GM12873 (cell line): ENCODE results near the gene RAD23A.
A peak's percentile ranks its signal among the peaks of the same experiment; 100 is the strongest.

Source experiments
- CTCF ChIP-seq: IDR thresholded peaks from 2 replicates; pipeline ENCODE4 v1.5.1; 2012; ENCODE audit warnings: low read depth, mild to moderate bottlenecking, moderate library complexity, low read length, control low read depth; ENCODE audit not compliant: insufficient read depth; ENCODE audit errors: missing control alignments

The RAD23A gene

GRCh38 chr19:12955996-12956395 lies 10.3 kb downstream of the RAD23A start:
- TF ChIP-seq CTCF: no peak

- TF ChIP-seq CTCF: no peak
These were observed 11.1 kb downstream of the RAD23A start, which contains the start of gene GADD45GIP1 for GRCh38 chr19:12956446-12957388. GADD45GIP1 (minus strand) TSS chr19:12957223; CDS start chr19:12957212, 11 bp downstream.

- no peak for TF ChIP-seq CTCF
These were observed 13.8 kb downstream of the RAD23A start for GRCh38 chr19:12959481-12959880.

GRCh38 chr19:12965017-12965811 lies 19.6 kb downstream of the RAD23A start:
- peak; percentile 94 for TF ChIP-seq CTCF

GRCh38 chr19:12965812-12966135 lies 20.1 kb downstream of the RAD23A start:
- no peak for TF ChIP-seq CTCF

- TF ChIP-seq CTCF: no peak
These were observed 22.2 kb downstream of the RAD23A start for GRCh38 chr19:12967907-12968306.

- TF ChIP-seq CTCF: no peak
These were observed 23.8 kb downstream of the RAD23A start, which contains the start of gene DAND5 for GRCh38 chr19:12969292-12969988. DAND5 (plus strand) TSS chr19:12969576; CDS start chr19:12969661, 85 bp downstream.
